OCI-LY7 (cell line): Measurements from ENCODE around the gene TRAIP. TPM values are rescaled to one million over a fixed set of nuclear protein-coding genes. Genes with fewer than 3 reads are reported as not detected.
A peak's percentile ranks its signal among the peaks of the same experiment; 100 is the strongest.
"Not testable (repeated sequence)": the region's sequence is repeated elsewhere in the genome, so short reads cannot be mapped to it uniquely, and the experiment has no call there.

Experiments used
- BruUV-seq: library from RNA; stranded (reverse); fragments of 400-500 nt; replicated peaks from 2 replicates; lab custom pipeline; 2021; lab: Mats Ljungman, UMichigan
- CTCF ChIA-PET: fragments of 300-600 bp; sonication (Branson Sonifier 250); formaldehyde crosslinking; loops from one replicate; lab custom pipeline; 2022; ENCODE audit warnings: antibody characterized with exemption; ENCODE audit not compliant: unreplicated experiment; lab: Charles Lee
- POLR2A ChIA-PET: fragments of 300-600 bp; sonication (Branson Sonifier 250); formaldehyde crosslinking; loops from one replicate; lab custom pipeline; 2022; ENCODE audit warnings: antibody characterized with exemption; lab: Charles Lee
- DNase-seq: peaks from one replicate; pipeline ENCODE4 v3.0.0-alpha.2; 2015; ENCODE audit warnings: low spot score
- H2AFZ ChIP-seq: fragments of 200-600 bp; sonication (generic), shearing (Covaris generic); 2 replicates; pipeline ENCODE4 v1.6.1; 2014; ENCODE audit warnings: mild to moderate bottlenecking, antibody characterized with exemption, low read length, moderate library complexity
- H3K27ac ChIP-seq: fragments of 200-600 bp; sonication (generic); 2 replicates; pipeline ENCODE4 v1.5.1; 2014; ENCODE audit warnings: mixed run types, low read depth, mild to moderate bottlenecking, moderate library complexity, low read length, inconsistent platforms; ENCODE audit not compliant: poor library complexity, severe bottlenecking
- H3K36me3 ChIP-seq: fragments of 200-600 bp; sonication (generic); 2 replicates; pipeline ENCODE4 v1.6.1; 2014; ENCODE audit warnings: mild to moderate bottlenecking, antibody characterized with exemption, low read length, moderate library complexity, mixed read lengths; ENCODE audit not compliant: insufficient read depth
- H3K4me1 ChIP-seq: fragments of 200-600 bp; sonication (generic); 2 replicates; pipeline ENCODE4 v1.5.1; 2014; ENCODE audit warnings: mild to moderate bottlenecking, low read length; ENCODE audit not compliant: insufficient read depth, poor library complexity, severe bottlenecking
- H3K4me2 ChIP-seq: fragments of 200-600 bp; sonication (generic); 2 replicates; pipeline ENCODE4 v1.6.1; 2014; ENCODE audit warnings: mild to moderate bottlenecking, low read length
- H3K4me3 ChIP-seq: fragments of 200-600 bp; sonication (generic); 2 replicates; pipeline ENCODE4 v1.5.1; 2014; ENCODE audit warnings: mild to moderate bottlenecking, low read depth, low read length; ENCODE audit not compliant: poor library complexity, severe bottlenecking
- H3K79me2 ChIP-seq: fragments of 200-600 bp; sonication (generic); 2 replicates; pipeline ENCODE4 v1.6.1; 2016; ENCODE audit warnings: low read depth, mild to moderate bottlenecking, low read length, moderate library complexity, mixed read lengths; ENCODE audit not compliant: insufficient read depth
- H3K9me2 ChIP-seq: fragments of 200-600 bp; sonication (generic); 2 replicates; pipeline ENCODE4 v1.6.1; 2016; ENCODE audit warnings: mild to moderate bottlenecking, low read length, mixed read lengths; ENCODE audit not compliant: insufficient read depth
- H3K9me3 ChIP-seq: fragments of 200-600 bp; sonication (generic); 2 replicates; pipeline ENCODE4 v1.6.1; 2014; ENCODE audit warnings: mild to moderate bottlenecking, mixed run types, low read length, mixed read lengths
- H4K20me1 ChIP-seq: fragments of 200-600 bp; sonication (generic); 2 replicates; pipeline ENCODE4 v1.6.1; 2014; ENCODE audit warnings: mild to moderate bottlenecking, antibody characterized with exemption, low read length, moderate library complexity, mixed read lengths; ENCODE audit not compliant: insufficient read depth
- CTCF ChIP-seq: fragments of 200-600 bp; sonication (generic); conservative IDR thresholded peaks from 2 replicates; pipeline ENCODE4 v1.5.1; 2014; ENCODE audit warnings: mild to moderate bottlenecking, antibody characterized with exemption, low read length, moderate library complexity, mixed read lengths
- EZH2phosphoT487 ChIP-seq: fragments of 200-600 bp; sonication (generic); IDR thresholded peaks from 2 replicates; pipeline ENCODE4 v1.6.1; 2018; ENCODE audit warnings: low read depth, borderline replicate concordance, mild to moderate bottlenecking, mixed run types, antibody characterized with exemption, low read length, moderate library complexity, mixed read lengths
- intact Hi-C: fragments of 100-400 bp; cut with micrococcal nuclease; formaldehyde crosslinking; loops from one replicate; pipeline ENCODE4 v1.10.0; 2022; ENCODE audit not compliant: unreplicated experiment
- total RNA-seq, 2 experiments: library from RNA; depleted of rRNA in 1 of 2; stranded (reverse); fragments of >200 nt in 1 of 2; shearing (Covaris generic) in 1 of 2; gene quantifications; 2 replicates each; pipeline ENCODE4 v1.2.3, GENCODE V29; 2014 to 2022

TRAIP gene
- total RNA-seq, 2 experiments from 2014 or later, result 38.6 to 41.8 TPM

- peaks cover 19% of the 10 kb centered on the region; the same call in 1 of the 2 replicates for H3K79me2 ChIP-seq
- CTCF ChIA-PET, result no interaction called here
- H2AFZ ChIP-seq, result peak within 1 kb of the TSS; percentile 68
- H4K20me1 ChIP-seq, result no peaks in the 10 kb centered on the region
- no peaks in the 10 kb centered on the region for H3K9me2 ChIP-seq
- intact Hi-C loops, result loop anchor here (2.0 kb wide), 1 partner anchor 62 kb away; no protein-coding TSS in a partner anchor
- peaks cover 32% of the 10 kb centered on the region for H3K4me1 ChIP-seq
- peak within 1 kb of the TSS; percentile 14 for H3K27ac ChIP-seq
- POLR2A ChIA-PET, result interaction anchor here (0.7 to 1.4 kb wide), 5 partner anchors 15 to 740 kb away, joined by 3 to 4 read pairs (median 3); partner anchors contain the start of gene INKA1
- peak; percentile 100 for DNase-seq
- H3K4me3 ChIP-seq, result peak within 1 kb of the TSS; percentile 82
- peak within 1 kb of the TSS; percentile 84 for H3K4me2 ChIP-seq
- no peaks in the 10 kb centered on the region for H3K9me3 ChIP-seq
- peaks cover 21% of the 10 kb centered on the region for H3K36me3 ChIP-seq
- TF ChIP-seq EZH2phosphoT487 (no peak), CTCF (no peak)
- no TSS peak for BruUV-seq
Measured at GRCh38 chr3:49786357-49787181, 69.8 kb downstream of the TRAIP start, which contains the start of gene IP6K1. IP6K1 (minus strand) TSS chr3:49786542; CDS start chr3:49748040, 38,502 bp downstream.

GRCh38 chr3:49785565-49786356, 70.6 kb downstream of the TRAIP start:
- Histone ChIP-seq H3K4me1 (peaks cover 32% of the 10 kb centered on the region), H4K20me1 (no peaks in the 10 kb centered on the region), H3K9me3 (no peaks in the 10 kb centered on the region), H3K9me2 (no peaks in the 10 kb centered on the region), H3K4me2 (peak overlapping the region; percentile 78), H3K27ac (no peak overlapping the region), H2AFZ (peak overlapping the region; percentile 28), H3K79me2 (peaks cover 23% of the 10 kb centered on the region; the same call in 1 of the 2 replicates), H3K4me3 (peak overlapping the region; percentile 82), H3K36me3 (peaks cover 27% of the 10 kb centered on the region)
- peak; percentile 37 for DNase-seq
- ChIA-PET CTCF (no interaction called here), POLR2A (interaction anchor here (0.7 to 1.4 kb wide), 4 partner anchors 14 to 739 kb away, joined by 3 to 4 read pairs (median 3); no protein-coding TSS in a partner anchor)
- intact Hi-C loops, result loop anchor here (2.0 kb wide), 1 partner anchor 61 kb away; no protein-coding TSS in a partner anchor
- no TSS peak for BruUV-seq
- TF ChIP-seq EZH2phosphoT487 (no peak), CTCF (no peak)

GRCh38 chr3:49782277-49782676, 74.1 kb downstream of the TRAIP start:
- CTCF ChIA-PET, result not testable (repeated sequence)

More at GRCh38 chr3:49782277-49782676, 74.1 kb downstream of the TRAIP start:
- H3K4me2 ChIP-seq, intact Hi-C loops, BruUV-seq, H2AFZ ChIP-seq, H3K27ac ChIP-seq, H4K20me1 ChIP-seq, H3K9me3 ChIP-seq, H3K9me2 ChIP-seq, H3K4me3 ChIP-seq, DNase-seq: not testable (repeated sequence)
- Histone ChIP-seq H3K79me2 (peaks cover 33% of the 10 kb centered on the region; the same call in 1 of the 2 replicates), H3K36me3 (peaks cover 35% of the 10 kb centered on the region), H3K4me1 (peaks cover 14% of the 10 kb centered on the region)
- POLR2A ChIA-PET, result interaction anchor here (0.7 to 1.9 kb wide), 3 partner anchors 10 to 26 kb away, joined by 4 to 7 read pairs (median 5); no protein-coding TSS in a partner anchor
